HAP-1 (cell line): Measurements from ENCODE around the gene OR2A42.
"Not testable (repeated sequence)": the region's sequence is repeated elsewhere in the genome, so short reads cannot be mapped to it uniquely, and the experiment has no call there.

Experiments
- DNase-seq, 2 experiments: peaks; one replicate each; pipeline ENCODE4 v3.0.0-alpha.2; 2016 to 2020; ENCODE audit warnings: low spot score in 2 of 2
- H3K27me3 ChIP-seq: fragments of 250-450 bp; sonication (Bioruptor Pico); 2 replicates; pipeline ENCODE4 v1.5.1; 2020; ENCODE audit warnings: low read depth, mild to moderate bottlenecking, moderate library complexity
- H3K36me3 ChIP-seq: fragments of 250-450 bp; sonication (Bioruptor Pico); replicated peaks from 2 replicates; pipeline ENCODE4 v1.5.1; 2020; ENCODE audit warnings: mild to moderate bottlenecking
- H3K4me1 ChIP-seq: fragments of 250-450 bp; sonication (Bioruptor Pico); 2 replicates; pipeline ENCODE4 v1.5.1; 2020; ENCODE audit warnings: mild to moderate bottlenecking
- H3K4me3 ChIP-seq: fragments of 250-450 bp; sonication (Bioruptor Pico); 2 replicates; pipeline ENCODE4 v1.5.1; 2020; ENCODE audit warnings: mild to moderate bottlenecking, moderate library complexity
- H3K9me3 ChIP-seq: fragments of 250-450 bp; sonication (Bioruptor Pico); 2 replicates; pipeline ENCODE4 v1.5.1; 2020; ENCODE audit warnings: mild to moderate bottlenecking, moderate library complexity
- in situ Hi-C: fragments of 300-500 bp; cut with MboI; formaldehyde crosslinking; loops from 3 replicates; pipeline ENCODE4 v1.14.3; 2020; ENCODE audit warnings: low sequenced_read_pairs, inconsistent platforms, mixed read lengths

OR2A42 gene

DNA sequence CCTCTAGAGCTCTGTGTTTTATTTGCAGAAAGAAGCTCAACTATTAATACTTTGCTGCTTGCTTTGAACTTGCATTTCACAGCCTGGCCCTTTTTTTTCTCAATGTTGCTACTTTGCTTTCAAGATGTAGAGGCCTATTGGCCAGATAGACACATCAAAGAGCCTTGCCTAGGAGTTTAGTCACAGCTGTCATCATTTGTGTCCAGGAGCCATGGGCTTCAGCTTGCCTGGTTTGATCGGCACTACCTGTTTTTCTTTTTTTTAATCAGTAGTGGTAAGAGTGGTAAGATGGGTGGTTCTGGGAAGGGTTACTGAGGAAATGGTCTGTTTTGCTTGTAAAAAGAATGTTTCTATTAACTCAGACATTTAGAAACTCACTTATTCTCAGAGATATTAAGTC, 37.4 kb downstream of the OR2A42 start:
- H3K36me3 ChIP-seq, H3K27me3 ChIP-seq, H3K9me3 ChIP-seq, H3K4me3 ChIP-seq, DNase-seq, in situ Hi-C loops, H3K4me1 ChIP-seq: not testable (repeated sequence)

DNA sequence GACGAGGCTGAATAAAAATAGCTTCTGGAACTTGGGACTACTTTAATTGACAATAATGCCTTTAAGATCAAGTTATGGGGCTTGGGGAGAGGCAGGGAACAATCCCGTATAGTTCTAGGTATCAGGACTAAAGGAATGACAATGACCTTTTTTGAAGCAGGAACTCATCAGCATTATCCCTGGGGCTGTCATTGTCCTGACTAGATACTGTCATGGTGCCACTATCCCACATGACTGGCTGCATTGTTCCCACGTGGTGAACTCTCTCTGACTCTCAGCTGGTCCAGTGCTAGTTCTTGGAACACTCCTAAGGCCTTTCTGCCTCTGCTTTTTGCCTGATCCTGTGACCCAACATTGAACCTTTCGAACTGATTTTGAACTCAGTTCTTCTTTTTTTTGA, 40.5 kb downstream of the OR2A42 start:
- in situ Hi-C loops, DNase-seq, H3K27me3 ChIP-seq: not testable (repeated sequence)

GRCh38 chr7:144195212-144195872, 44.1 kb downstream of the OR2A42 start, which contains the start of gene ARHGEF35:
Gene ARHGEF35 (minus strand): TSS chr7:144195833. CDS start chr7:144188383, 7,450 bp downstream.
- DNase-seq, H3K36me3 ChIP-seq, H3K27me3 ChIP-seq, H3K4me3 ChIP-seq, H3K9me3 ChIP-seq, in situ Hi-C loops, H3K4me1 ChIP-seq: not testable (repeated sequence)

More for the DNA sequence above, 40.5 kb downstream of the OR2A42 start:
- not testable (repeated sequence) for H3K4me3 ChIP-seq, H3K9me3 ChIP-seq, H3K4me1 ChIP-seq, H3K36me3 ChIP-seq

- in situ Hi-C loops, DNase-seq, H3K4me3 ChIP-seq, H3K27me3 ChIP-seq, H3K9me3 ChIP-seq, H3K4me1 ChIP-seq, H3K36me3 ChIP-seq: not testable (repeated sequence)
Observed at GRCh38 chr7:144194453-144194852, 45.0 kb downstream of the OR2A42 start.

DNA sequence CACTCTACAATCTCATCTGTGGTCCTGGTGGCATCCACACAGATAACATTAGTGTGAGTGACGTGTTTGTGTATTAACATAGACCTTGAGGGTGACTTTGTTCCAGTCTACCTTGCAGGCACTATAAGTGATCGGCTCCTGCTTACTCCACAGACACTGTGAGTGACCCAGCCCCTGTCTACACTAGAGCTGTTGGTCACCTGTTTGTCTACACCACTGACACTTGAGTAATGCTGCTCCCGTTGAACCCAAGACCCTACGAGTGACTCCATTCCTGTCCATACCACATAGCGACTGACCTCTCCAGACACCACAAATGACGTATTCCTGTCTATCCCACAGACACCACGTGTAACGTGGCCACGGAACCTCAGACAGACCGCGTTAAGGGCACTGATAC, 45.6 kb downstream of the OR2A42 start:
- DNase-seq, in situ Hi-C loops, H3K36me3 ChIP-seq, H3K9me3 ChIP-seq, H3K4me1 ChIP-seq, H3K27me3 ChIP-seq, H3K4me3 ChIP-seq: not testable (repeated sequence)

- in situ Hi-C loops, H3K4me3 ChIP-seq, H3K27me3 ChIP-seq, H3K4me1 ChIP-seq, H3K9me3 ChIP-seq, DNase-seq, H3K36me3 ChIP-seq: not testable (repeated sequence)
Observed at GRCh38 chr7:144188578-144189171, 50.7 kb downstream of the OR2A42 start.

- in situ Hi-C loops, DNase-seq, H3K27me3 ChIP-seq, H3K9me3 ChIP-seq, H3K4me1 ChIP-seq, H3K36me3 ChIP-seq, H3K4me3 ChIP-seq: not testable (repeated sequence)
Observed at GRCh38 chr7:144187848-144188247, 51.6 kb downstream of the OR2A42 start.

DNA sequence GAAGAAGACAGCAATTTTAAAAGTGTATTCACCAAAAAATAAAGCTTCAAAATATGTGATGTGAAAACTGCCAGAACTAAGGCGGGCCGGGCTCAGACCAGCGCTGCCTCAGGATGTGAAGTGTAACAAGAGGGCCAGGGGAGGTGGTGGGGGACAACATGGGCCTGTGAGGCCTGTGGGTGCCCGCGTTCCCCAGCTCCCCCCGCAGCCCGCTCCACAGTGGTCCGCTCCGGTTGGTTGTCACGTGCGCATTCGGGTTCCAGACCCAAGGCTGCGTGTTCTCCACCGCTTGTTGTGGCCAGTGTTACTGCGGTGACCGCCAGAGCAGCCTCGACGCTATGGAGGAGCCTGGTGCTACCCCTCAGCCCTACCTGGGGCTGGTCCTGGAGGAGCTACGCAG, 56.2 kb downstream of the OR2A42 start, which contains the start of gene CTAGE4:
Gene CTAGE4, plus strand, starts transcription at position 301 of the 400 bp plus-strand sequence. Its CDS starts 38 bp downstream, at position 339.
- in situ Hi-C loops, H3K4me1 ChIP-seq, DNase-seq, H3K4me3 ChIP-seq, H3K9me3 ChIP-seq, H3K36me3 ChIP-seq, H3K27me3 ChIP-seq: not testable (repeated sequence)

DNA sequence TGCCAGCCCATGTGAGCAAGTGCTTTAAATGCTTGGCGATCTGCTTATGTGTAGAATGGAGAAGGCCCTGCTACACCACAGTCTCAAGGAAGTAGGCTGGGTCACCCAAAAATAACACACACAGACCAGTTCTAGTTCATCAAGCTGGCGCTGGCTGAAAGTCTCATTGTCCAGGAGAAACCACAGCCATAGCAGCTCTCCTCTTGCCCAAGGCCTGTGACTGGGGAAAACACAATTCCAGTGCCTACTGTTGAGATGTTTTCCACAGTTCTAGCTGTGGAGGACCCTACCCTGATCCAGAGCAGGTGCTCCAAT, 60.3 kb downstream of the OR2A42 start:
- H3K9me3 ChIP-seq, DNase-seq, in situ Hi-C loops, H3K27me3 ChIP-seq, H3K4me1 ChIP-seq, H3K4me3 ChIP-seq, H3K36me3 ChIP-seq: not testable (repeated sequence)

DNA sequence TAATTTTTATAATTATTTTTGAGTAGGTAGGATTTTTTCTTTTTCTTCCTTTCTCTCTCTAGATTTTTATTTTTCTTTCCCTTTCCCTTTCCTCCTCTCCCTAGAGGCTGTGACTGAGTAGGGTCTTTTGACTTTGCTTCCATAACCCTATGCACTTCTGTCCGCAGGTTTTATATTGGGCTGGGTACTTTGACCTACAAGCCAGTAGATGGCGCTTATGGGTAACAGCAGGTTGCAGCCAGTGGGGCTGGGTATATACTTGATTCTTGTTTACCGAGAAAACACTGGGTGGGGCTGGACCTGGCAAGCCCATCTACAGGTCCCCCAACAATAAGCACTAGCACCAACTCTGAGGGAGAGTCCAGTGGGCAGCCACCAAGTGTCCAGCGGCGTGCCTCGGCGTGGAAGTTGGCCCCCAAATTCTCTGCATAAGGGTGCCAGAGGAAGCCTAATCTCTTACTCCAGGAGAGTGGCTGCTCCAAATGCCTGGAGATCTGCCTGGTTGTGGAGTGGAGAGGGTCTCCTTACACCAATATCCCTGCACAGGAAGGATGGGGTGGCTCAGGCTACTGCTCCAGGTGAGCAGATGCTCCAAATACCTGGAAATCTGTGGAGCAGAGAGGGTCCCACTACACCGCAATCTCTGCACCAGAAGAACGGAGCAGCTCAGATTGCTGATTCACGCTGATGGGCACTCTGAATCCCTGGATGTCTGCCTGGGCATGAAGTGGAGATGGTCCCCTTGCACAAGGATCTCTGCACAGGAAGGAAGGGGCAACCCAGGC, 60.8 kb downstream of the OR2A42 start:
- in situ Hi-C loops, H3K27me3 ChIP-seq: not testable (repeated sequence)
- DNase-seq = peak in 1 of 2 experiments; percentile 16

More for the DNA sequence above, 60.8 kb downstream of the OR2A42 start:
- H3K4me1 ChIP-seq, H3K9me3 ChIP-seq, H3K36me3 ChIP-seq, H3K4me3 ChIP-seq: not testable (repeated sequence)
